GM23338 (cell line): ENCODE measurements around the gene DST.

ENCODE experiments used
- CREB1 ChIP-seq: fragments of 250-450 bp; sonication (Bioruptor Pico); IDR thresholded peaks from 2 replicates; pipeline ENCODE4 v1.5.0; 2020; ENCODE audit warnings: low read depth, mild to moderate bottlenecking, moderate library complexity
- CTCF ChIP-seq, 2 experiments: fragments of 200-600 bp in 1 of 2; sonication (generic) in 1 of 2; conservative IDR thresholded peaks; 2 replicates each; pipeline versions ENCODE4 v1.5.1 to v1.6.1; 2016 to 2017; ENCODE audit warnings: antibody characterized with exemption in 2 of 2, low read depth in 2 of 2, mild to moderate bottlenecking in 2 of 2, moderate library complexity in 1 of 2
- ETS1 ChIP-seq: IDR thresholded peaks from 2 replicates; pipeline ENCODE4 v1.6.1; 2016; ENCODE audit warnings: antibody characterized with exemption
- EZH2 ChIP-seq: fragments of 200-600 bp; sonication (generic); IDR thresholded peaks from one replicate; pipeline ENCODE4 v1.8.0; 2017; ENCODE audit warnings: antibody characterized with exemption, mild to moderate bottlenecking, low read depth; ENCODE audit not compliant: unreplicated experiment
- EZH2phosphoT487 ChIP-seq: fragments of 200-600 bp; sonication (generic); IDR thresholded peaks from one replicate; pipeline ENCODE4 v1.8.1; 2018; ENCODE audit warnings: antibody characterized with exemption; ENCODE audit not compliant: unreplicated experiment
- JUNB ChIP-seq: IDR thresholded peaks from one replicate; pipeline ENCODE4 v1.6.1; 2016; ENCODE audit warnings: antibody characterized with exemption; ENCODE audit not compliant: unreplicated experiment
- NANOG ChIP-seq: IDR thresholded peaks from 2 replicates; pipeline ENCODE4 v1.6.1; 2016; ENCODE audit warnings: antibody characterized with exemption, borderline replicate concordance
- POLR2AphosphoS5 ChIP-seq: IDR thresholded peaks from 2 replicates; pipeline ENCODE4 v1.6.1; 2016; ENCODE audit warnings: antibody characterized with exemption, low read depth
- REST ChIP-seq: IDR thresholded peaks from one replicate; pipeline ENCODE4 v1.6.1; 2018; ENCODE audit warnings: antibody characterized with exemption; ENCODE audit not compliant: unreplicated experiment
- STAT1 ChIP-seq: IDR thresholded peaks from one replicate; pipeline ENCODE4 v1.6.1; 2016; ENCODE audit warnings: antibody characterized with exemption; ENCODE audit not compliant: unreplicated experiment
- ZNF114 ChIP-seq: fragments of 250-450 bp; sonication (Bioruptor Pico); IDR thresholded peaks from 2 replicates; pipeline ENCODE4 v1.5.0; 2020; ENCODE audit warnings: mild to moderate bottlenecking, moderate library complexity
- ZNF331 ChIP-seq: fragments of 250-450 bp; sonication (Bioruptor Pico); IDR thresholded peaks from 2 replicates; pipeline ENCODE4 v1.5.0; 2020; ENCODE audit warnings: low read depth, mild to moderate bottlenecking, moderate library complexity

- TF ChIP-seq CTCF (conservative IDR thresholded peaks at IDR 0.05; ENCODE audit: low read depth in 2 of 2) (no peak), EZH2phosphoT487 (no peak), REST (no peak), NANOG (no peak), POLR2AphosphoS5 (no peak), ETS1 (no peak), STAT1 (no peak), CREB1 (CRISPR knock-in tag) (no peak), JUNB (no peak), EZH2 (no peak), ZNF331 (no peak), ZNF114 (no peak)
These were observed 68.4 kb downstream of the DST start for GRCh38 chr6:56574292-56574691.
